ENCODE data around the gene ERCC1.
A peak's percentile ranks its signal among the peaks of the same experiment; 100 is the strongest.
"Not testable (repeated sequence)": the region's sequence is repeated elsewhere in the genome, so short reads cannot be mapped to it uniquely, and the experiment has no call there.

The ERCC1 gene

DNA sequence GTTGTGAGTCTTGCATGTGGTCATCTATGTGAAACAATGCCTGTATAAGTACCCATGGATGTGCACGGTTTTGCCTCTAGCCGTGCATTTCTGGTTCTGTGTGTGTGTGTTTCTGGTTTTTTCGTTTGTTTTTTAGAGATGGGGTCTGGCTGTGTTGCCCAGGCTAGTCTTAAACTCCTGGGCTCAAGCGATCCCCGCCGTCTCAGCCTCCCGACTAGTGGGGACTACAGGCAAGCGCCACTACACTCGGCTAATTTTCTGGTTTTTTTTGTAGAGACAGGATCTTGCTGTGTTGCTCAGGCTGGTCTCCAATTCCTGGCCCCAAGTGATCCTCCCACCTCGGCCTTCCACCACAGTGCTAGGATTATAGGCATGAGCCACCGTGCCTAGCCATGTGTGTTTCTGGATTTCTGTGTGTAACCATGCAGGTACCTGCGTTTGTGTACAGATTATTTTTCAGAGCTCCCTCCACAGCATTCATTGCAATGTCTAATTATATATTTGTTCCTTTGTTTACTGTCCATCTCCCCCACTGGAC lies 28.2 kb upstream of the ERCC1 start:
- DNase-seq: no peak

DNA sequence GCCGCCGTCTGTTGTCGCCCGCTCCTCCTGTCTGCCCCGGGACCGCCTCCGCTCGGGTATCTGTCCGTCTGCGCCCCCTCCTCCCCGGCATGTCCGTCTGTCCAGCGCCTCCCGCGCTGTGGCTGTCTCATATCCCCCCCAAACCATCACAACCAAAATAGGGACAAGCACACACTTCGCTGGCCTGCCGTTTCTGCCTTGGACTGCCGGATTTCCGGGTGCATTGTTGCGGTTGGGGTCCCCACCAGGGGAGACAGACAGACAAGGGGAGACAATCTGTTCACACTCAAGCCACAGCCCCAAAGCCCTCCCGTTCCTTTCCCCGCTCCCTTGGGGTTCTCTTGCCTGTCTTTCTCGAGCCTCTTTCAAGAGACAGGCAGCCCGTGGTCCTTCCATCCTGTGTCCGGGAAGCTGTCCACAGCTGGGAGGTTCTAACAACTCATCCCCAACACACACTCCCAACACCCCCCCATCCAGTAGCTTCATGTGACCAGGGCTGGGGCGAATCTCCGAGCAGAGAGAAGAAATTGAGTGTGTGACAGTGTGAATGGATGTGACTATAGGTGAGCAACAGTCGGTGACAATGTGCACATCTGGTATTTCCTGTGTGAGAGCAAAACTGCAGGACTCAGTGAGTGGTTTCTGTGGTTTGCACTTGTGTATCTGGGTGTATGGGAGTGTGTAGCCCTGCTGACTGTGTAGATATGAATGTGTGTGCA lies 27.6 kb upstream of the ERCC1 start:
- DNase-seq: peak in 1 of 3 experiments; percentile 40

DNA sequence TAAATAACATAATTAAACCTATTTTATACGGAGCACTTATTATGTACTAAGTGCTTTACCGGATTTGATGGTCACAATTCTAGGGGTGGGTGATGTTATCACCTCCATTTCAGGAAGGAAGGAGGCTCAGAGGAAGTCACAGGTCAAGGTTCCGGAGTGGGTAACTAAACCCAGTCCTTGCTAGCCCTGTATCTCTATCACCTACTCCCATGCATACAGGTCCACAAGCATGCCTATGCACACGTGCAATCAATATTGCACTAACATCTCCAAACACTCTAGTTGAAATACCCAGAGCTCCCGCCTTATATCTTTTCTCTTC lies 26.3 kb upstream of the ERCC1 start:
- no peak for DNase-seq

DNA sequence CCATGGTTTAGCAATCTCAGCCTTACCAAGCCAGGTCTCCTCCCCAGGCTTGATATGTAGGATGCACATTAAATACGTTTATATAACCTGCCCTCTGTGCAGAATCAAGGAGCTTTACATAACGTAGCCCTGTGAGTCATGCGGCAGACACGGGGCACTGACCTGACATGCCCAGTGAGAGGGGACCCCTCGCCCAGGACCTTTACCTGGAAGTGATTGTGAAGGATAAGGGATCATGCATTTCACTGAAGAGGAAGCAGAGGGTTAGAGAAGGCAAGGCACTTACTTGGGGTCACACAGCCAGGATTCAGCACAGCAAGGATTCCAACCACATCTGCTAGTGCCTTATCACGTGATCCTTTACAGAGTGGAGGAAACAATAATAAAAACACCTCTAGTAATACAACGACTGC lies 25.2 kb upstream of the ERCC1 start:
- no peak for DNase-seq

DNA sequence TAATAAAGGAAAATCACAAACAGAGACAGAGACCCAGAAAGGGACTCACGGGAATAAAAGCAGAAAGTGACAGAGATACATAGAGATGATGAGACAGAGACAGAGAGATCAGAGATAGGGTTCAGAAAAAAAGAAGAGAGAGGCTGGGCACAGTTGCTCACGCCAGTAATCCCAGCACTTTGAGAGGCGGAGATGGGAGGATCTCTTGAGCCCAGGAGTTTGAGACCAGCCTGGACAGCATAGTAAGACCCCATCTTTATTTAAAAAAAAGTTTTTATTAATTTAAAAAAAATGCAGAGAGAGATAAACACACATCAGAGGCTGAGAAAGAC lies 24.7 kb upstream of the ERCC1 start:
- no peak for DNase-seq

DNA sequence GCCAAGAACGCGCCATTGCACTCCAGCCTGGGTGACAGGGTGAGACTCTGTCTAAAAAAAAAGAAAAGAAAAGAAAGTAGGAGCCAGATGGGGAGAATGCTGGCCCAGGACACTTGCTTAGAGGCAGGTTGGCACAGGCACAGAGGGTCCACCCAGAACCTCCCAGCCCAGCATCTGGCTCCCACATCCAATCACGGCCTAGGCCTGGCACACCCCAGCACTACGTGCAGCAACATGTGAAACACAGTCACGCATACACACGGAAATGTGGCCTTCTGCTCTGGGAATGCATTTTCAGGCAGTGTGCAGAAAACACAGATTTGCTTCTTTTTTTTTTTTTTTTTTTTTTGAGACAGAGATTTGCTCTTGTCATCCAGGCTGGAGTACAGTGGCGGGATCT lies 23.2 kb upstream of the ERCC1 start:
- DNase-seq: no peak

DNA sequence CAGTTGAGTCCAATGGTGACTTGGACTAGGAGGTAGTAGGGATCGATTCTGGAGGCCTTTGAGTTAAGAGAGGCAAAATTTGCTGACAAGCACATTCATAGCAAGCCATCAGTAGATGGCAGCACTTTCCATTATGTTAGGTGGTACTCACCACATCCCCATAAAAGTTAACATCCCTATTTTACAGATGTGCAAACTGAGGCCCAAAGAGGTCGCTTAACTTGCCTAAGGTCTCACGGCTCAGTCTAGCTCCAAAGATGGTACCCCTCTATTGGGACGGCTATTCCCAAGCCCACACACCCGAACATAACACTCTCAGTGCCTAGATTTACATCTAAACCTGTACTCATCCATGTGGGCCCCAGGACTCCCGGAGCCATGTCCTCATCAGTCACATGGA lies 22.6 kb upstream of the ERCC1 start:
- peak in 2 of 3 experiments; percentile 3 to 6 for DNase-seq

DNA sequence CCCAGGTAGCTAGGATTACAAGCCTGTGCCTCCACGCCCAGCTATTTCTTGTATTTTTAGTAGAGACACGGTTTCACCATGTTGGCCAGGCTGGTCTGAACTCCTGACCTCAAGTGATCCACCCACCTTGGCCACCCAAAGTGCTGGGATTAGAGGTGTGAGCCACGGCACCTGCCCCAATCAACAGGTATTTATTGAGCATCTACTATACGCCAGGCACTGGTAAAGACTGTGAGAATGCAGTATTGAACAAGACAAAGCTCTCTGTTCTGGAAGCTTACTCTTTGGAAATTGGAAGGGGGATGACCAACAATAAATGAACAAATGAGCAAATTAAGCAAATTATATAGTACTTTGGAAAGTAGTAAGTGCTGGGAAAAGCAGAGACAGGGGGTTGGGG lies 21.4 kb upstream of the ERCC1 start:
- no peak for DNase-seq

DNA sequence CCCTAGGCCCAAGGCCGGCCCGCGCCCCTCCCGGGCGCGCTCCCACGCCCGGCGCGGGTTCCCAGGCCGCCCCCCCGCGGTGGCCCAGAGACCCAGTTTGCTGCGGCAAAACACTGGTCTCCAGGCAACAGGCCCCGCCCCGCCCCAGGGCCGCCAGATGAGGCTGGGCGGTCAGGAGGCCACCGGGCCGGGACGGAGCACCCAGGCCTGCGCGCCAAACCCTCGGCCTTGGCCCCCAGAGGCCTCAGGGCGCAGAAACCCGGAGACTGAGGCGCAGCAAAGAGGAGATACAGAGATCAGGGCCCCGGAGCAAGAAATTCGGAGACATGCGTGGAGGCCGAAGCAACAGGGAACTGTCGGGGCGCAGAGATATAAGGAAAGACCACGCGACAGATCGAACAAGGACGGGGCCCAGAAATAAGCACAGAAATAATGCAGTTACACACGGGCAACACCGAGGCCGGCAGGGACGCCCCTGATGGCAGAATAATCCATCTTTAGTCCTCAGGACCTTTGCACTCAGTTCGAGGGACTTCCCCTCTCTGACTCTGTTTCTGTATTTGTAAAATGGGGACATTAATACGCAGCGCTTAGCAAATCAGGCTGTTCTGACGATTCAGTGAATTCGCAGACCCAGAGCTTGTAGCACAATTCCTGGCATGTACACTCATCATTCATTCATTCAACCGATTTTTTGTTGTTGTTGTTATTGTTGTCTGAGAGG lies 20.8 kb upstream of the ERCC1 start:
- peak; percentile 40 to 67 (median 61) for DNase-seq

DNA sequence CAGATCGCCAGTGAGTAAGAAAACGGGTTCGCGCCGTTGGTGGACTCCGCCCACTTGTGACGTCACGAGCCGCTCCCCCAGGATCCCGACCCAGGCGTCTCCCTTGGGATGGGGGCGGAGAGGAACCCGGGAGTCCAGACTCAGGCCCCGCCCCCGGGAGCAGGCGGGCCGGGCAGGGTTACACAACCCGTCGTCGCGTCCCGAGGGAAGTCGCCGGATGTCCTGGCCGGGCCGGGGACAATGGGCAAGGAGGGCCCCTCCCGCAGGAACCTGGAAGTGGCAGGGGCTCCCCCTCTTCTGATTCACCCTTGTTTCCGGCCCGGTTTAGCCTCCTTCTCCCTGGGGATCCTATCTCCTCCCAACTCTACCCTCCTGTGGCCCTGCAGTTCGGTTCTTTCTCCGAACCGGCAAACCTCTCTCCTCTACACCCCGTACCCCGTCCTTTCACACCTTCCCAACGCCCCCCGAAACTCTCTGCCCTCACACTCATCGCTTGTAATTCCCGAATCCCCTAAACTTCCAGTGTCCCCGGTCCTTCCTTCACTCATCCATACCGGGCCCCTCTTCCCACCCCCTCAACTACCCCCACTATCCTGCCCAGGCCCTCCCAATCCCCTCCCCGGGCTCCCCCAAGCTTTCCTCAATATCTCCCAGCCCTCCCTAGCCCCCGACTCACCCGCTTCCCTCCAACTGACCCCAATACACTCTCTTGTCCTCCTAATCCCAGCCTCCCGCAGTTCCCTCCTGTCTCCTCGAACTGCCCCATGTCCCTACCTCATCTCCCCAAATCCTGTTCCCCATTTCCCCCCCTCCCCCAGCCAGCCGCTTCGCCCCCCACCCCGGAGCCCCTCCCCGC lies 20.0 kb upstream of the ERCC1 start:
- peak; percentile 42 to 68 (median 45) for DNase-seq

DNA sequence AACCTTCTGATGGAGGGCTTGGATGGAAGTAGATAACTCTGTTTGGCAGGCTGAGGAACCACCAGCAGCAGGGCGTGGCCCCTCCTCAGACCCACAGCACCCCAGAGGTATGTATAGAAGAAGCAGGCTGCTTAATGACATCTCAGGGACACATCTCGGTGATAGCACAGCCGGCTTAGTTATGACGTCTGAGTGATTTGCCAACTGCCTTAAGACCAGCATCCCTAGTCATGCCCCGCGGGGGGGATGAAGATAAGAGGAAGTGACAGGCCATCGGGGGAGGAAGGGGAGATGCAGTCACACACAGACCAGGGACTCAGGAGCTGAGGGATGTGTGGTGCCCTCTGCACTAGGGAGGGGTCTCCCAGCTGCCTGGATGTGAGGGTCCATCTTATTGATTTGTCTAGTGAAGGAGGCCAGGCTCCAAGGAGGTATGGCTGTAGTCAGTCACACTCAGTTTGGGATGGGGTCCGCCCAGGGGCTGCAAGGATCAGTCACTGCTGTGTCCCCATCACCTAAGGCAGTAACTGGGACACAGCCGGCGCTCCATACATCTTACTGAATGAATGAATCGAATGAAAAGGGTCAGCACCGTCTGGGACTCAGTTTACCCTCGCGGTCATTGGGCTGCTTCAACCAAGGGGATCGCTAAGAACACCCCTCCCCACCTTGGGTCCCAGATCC lies 19.2 kb upstream of the ERCC1 start:
- peak in 2 of 3 experiments; percentile 34 to 54 for DNase-seq

DNA sequence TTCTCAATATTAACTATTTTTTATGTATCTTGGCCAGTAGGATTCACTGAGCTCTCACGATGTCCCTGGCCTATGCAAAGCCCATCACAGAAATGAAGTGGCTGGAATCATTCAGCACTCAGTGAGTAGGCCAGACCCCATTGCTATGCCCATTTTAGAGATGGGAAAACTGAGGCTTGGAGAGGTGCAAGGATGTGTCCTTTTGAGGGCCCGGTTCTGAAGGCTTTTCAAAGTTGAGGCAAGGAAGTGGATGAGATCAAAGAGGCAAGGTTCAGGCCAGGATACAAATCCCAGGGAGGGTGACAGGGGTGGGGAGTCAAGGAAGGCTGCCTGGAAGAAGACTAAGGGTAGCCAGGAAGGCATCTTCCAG lies 18.7 kb upstream of the ERCC1 start:
- no peak for DNase-seq

DNA sequence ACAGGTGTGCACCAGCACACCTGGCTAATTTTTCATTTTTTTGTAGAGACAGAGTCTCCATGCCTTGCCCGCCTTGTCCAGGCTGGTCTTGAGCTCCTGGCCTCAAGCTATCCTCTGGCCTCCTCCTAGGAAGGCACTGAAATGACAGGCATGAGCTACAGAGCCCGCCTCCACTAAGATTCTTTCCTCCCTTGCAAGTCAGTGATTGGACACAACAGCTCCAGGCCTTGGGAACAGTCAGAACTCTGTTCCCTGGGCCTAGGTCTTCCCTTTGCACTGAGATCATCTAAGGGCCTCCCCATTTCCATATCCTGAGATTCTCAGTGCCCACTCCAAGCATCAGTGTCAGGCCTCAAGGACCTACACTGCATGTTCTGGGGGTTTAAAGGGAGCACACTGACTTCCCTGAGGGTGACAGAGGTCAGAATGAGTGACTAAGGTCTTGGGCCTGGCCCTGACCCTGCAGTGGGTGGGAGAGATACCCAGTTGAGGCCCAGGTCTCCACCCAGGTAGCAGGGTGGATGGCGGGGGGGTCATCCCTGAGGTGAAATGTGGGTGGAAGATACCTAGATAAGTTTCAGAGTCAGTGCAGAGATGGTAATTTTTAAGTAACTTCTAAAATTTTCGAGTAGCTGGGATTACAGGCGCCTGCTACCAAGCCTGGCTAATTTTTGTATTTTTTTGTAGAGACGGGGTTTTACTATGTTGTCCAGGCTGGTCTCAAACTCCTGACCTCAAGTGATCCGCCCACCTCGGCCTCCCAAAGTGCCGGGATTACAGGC lies 17.3 kb upstream of the ERCC1 start:
- DNase-seq: no peak

DNA sequence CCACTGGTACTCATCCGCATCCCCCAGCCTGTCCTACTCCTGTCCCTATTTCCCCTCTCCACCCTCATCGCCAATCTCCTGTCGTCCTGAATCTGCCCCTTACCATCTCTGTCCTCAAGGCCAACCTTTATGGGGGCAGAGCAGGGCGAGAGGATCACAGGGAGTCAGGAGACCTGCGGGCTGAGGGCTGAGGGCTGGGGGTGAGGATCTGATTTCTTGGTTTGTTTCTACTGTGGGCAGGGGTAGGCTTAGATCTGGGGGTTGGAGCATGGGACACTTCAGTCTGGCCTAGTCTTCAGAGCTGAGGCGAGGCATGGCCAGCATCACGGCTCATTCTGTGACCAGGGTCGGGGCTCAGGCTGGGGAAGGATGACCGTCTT lies 16.5 kb upstream of the ERCC1 start:
- DNase-seq: no peak

DNA sequence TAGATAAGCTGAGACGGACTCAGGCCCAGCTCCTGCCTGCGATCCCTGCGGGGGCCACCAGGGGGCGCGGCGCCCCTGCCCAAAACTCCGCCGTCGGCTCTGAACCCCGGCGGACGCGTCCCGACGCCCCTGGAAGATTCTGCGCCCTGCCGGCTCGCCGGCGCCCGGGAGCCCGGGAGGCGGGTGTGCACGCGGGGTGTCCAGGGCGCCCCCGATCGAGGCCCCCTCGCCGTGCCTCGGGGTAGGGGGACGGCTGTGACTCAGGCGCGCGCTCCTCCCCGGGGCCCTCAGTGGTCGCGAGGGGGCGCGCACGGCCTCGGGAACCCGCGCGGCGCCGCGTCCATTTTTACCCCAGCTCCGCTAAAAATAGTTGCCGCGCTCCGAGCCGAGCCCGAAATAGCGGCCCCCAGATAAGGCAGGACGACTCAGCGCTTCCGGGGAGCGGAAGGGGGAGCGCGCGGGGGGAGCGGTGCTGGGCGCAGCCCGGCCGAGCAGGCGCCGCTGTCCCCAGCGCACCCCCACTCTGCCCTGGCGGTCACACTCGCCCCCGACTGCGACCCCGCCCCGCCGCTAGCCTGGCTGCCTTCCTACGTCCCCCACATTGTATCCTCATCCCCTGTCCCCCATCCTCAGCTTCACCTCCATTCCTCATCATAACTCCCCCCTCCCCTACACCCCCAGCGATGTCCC lies 16.0 kb upstream of the ERCC1 start:
- DNase-seq: peak; percentile 84 to 87 (median 86)

DNA sequence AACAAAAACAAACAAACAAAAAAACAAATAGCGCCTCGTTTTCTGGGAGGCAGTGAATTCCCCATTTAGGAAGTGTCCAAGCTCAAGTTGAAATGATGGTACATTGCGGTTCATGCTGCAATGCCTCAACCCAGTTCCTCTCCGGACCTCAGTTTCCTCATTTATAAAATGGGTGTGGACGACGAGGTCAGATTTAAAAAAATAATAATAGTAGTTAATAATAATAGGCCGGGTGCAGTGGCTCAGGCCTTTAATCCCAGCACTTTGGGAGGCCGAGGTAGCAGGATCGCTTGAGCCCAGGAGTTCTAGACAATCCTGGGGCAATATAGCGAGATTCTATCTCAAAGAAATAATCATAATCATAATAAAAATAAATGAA lies 15.5 kb upstream of the ERCC1 start:
- no peak for DNase-seq

DNA sequence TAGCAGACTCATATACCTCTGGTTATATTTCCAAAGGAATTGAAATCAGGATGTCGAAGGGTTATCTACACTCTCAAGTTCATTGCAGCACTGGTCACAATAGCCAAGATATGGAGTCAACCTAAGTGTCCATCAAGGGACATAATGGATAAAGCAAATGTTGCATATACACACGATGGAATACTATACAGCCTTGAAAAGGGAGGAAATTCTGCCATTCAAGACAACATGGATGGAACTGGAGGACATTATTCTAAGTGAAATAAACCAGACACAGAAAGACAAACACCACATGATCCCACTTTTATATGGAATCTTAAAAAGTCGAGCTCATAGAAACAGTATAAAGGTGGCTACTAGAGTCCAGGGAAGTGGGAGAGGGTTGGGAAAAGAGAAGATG lies 13.6 kb upstream of the ERCC1 start:
- DNase-seq: no peak

DNA sequence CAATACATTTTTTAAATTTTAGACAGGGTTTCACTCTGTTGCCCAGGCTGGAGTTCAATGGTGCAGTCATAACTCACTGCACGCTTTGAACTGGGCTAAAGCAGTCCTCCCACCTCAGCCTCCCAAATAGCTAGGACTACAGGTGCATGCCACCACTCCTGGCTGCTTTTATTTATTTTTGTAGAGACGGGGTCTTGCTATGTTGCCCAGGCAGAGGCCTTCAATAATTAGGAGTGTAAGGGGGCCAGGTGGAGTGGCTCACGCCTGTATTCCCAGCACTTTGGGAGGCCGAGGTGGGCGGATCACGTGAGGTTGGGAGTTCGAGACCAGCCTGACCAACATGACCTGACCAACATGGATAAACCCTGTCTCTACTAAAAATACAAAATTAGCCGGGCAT lies 8.8 kb upstream of the ERCC1 start:
- not testable (repeated sequence) for DNase-seq

DNA sequence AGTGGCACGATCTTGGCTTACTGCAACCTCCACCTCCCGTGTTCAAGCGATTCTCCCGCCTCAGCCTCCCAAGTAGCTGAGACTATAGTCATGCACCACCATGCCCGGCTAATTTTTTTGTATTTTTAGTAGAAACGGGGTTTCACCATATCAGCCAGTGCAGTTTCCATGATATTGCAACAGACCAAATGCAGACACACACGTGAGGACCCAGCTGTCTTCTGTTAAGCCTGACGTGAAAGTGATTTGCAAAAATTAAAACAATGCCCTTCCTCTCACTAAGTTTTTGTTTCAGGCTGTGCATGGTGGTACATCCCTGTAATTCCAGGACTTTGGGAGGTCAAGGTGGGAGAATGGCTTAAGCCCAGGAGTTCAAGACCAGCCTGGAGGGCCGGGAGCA lies 7.3 kb upstream of the ERCC1 start:
- DNase-seq: not testable (repeated sequence)

DNA sequence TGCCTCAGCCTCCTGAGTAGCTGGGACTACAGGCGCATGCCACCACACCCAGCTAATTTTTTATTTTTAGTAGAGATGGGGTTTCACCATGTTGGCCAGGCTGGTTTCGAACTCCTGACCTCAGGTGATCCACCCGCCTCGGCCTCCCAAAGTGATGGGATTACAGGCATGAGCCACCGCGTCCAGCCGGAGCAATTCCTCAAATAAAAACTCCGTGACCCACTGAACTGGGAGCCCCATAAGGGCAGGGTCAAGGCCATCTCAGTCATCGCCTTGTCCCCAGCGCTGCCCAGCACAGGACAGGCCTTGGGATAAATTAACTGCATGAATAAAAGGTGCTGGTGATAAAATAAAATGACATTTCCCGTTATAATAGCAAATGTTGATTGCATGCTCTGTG lies 6.2 kb upstream of the ERCC1 start:
- not testable (repeated sequence) for DNase-seq

DNA sequence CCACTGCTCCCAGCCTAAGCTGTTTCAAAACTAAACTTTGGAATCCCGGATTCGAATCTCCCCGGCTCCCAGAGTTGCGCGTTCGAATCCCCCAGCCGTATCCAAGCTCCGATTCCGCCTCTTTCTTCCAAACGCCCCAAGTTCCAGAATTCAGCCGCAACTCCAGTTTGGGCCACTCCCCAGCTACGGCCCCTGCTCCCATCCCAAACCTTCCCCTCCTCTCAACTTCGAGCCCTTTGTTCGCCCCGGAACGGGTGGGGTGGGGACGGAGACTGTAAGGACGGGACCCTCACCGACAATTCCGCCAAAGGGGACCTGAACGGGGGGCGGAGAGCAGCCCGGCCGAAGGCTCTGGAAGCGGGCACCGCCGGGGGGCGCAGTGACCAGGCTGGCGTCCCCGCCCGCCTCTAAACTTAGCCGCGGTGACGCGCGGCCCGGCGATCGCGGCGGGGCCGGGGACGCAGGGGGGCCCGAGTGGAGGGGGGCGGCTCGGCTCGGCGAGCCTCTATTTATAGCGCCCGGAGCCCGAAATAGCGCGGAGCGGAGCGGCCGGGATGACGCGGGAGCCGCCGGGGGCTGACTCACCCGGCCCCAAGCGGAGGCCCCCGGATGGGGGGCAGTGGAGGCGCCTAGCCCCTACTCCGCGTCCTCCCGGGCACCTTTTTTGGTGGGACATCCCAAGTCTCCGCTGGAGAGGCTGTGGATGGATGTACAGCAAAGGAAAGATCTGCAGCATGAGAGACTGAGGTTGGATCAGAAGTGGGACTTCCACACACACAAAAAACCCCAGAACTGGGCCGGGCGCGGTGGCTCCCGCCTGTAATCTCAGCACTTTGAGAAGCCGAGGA lies 4.9 kb upstream of the ERCC1 start:
- no peak for DNase-seq
